ENCODE measurements around the gene XRCC5. TPM values are rescaled to one million over a fixed set of nuclear protein-coding genes. Genes with fewer than 3 reads are reported as not detected.

XRCC5 gene
- total and polyA plus RNA-seq, 10 of the 15 experiments (the other 5 are each of a cell fraction or from before 2014, with no cell fraction given): 259 to 815 (median 530) TPM

GRCh38 chr2:216098421-216099334, 10.5 kb upstream of the XRCC5 start:
- CTCF ChIA-PET: no interaction called here
- no peaks in the 10 kb centered on the region for H3K9me3 ChIP-seq (replicated peaks; ENCODE audit: control insufficient read depth, insufficient read depth, low read length)
- RAD21 ChIA-PET (ENCODE audit: unreplicated experiment): no interaction called here
- 84% methylated on average over 9 of the region's 9 CpGs for WGBS (ENCODE audit: insufficient coverage, insufficient replicate concordance, low lambda C conversion rate, missing lambda C conversion rate)
- H3K36me3 ChIP-seq (ENCODE audit: control insufficient read depth in 2 of 2, insufficient read depth in 2 of 2, low read length in 1 of 2): no peaks in the 10 kb centered on the region
- no peak overlapping the region for H2AFZ ChIP-seq (ENCODE audit: control insufficient read depth, low read depth, low read length)
- FAIRE-seq (peak; percentile 52), DNase-seq (ENCODE audit: low read depth, low spot score) (no peak), ATAC-seq (no peak)
- no peak overlapping the region for H3K4me3 ChIP-seq
- intact Hi-C loops (cut with micrococcal nuclease; ENCODE audit: unreplicated experiment) (no loop called here), in situ Hi-C loops (cut with MboI) (no loop called here)
- POLR2A ChIA-PET: no interaction called here
- no peaks in the 10 kb centered on the region for H4K20me1 ChIP-seq (ENCODE audit: control insufficient read depth, insufficient read depth)
- SMC1A ChIA-PET (ENCODE audit: uncharacterized antibody, unreplicated experiment): no interaction called here
- H3K27me3 ChIP-seq (replicated peaks in 1 of 2; ENCODE audit: control insufficient read depth in 2 of 2, insufficient read depth in 2 of 2, low read length in 1 of 2): no peaks in the 10 kb centered on the region
- H3K79me2 ChIP-seq (ENCODE audit: control insufficient read depth, insufficient read depth, low read length): no peaks in the 10 kb centered on the region
- no peak overlapping the region for H3K9ac ChIP-seq (ENCODE audit: control insufficient read depth, insufficient read depth, low read length)
- TF ChIP-seq NRF1 (conservative IDR thresholded peaks at IDR 0.05; ENCODE audit: low read depth, low read length): no peak
- TF ChIP-seq ZNF274 (IDR thresholded peaks at IDR 0.05; ENCODE audit: insufficient read depth, insufficient read length): no peak
- no peak for TF ChIP-seq USF2 (IDR thresholded peaks at IDR 0.05; ENCODE audit: borderline replicate concordance, low read depth, low read length)
- no peak for TF ChIP-seq STAT1 (conservative IDR thresholded peaks at IDR 0.05)
- TF ChIP-seq EP300 (IDR thresholded peaks at IDR 0.05; ENCODE audit: borderline replicate concordance in 1 of 2, control insufficient read depth in 1 of 2, low read depth in 2 of 2, low read length in 2 of 2): no peak
- TF ChIP-seq HDGF (IDR thresholded peaks at IDR 0.05): 0 out of 2 replicates have a peak, but pooled peaks have one; percentile 41
- H3K27ac ChIP-seq (ENCODE audit: control insufficient read depth, insufficient read depth): no peak overlapping the region
- no TSS peak for BruUV-seq (replicated peaks)
- no peak overlapping the region for H3K4me2 ChIP-seq (ENCODE audit: control insufficient read depth, insufficient read depth)
- H3K4me1 ChIP-seq (ENCODE audit: control insufficient read depth, insufficient read depth, low read length): no peaks in the 10 kb centered on the region

Data from GM12878 (cell line).